GM10248 (cell line): ENCODE results near the gene USP35.

Source experiments
- CTCF ChIA-PET: fragments of 300-600 bp; sonication (Branson Sonifier 250); formaldehyde crosslinking; extraction: SDS; loops from one replicate; lab custom pipeline; 2021; ENCODE audit warnings: antibody characterized with exemption; lab: Yijun Ruan, JAX
- POLR2A ChIA-PET: fragments of 350-650 bp; sonication (Branson Sonifier 250); formaldehyde crosslinking; extraction: SDS; loops from one replicate; lab custom pipeline; 2020; ENCODE audit warnings: antibody characterized with exemption; lab: Yijun Ruan, JAX
- DNase-seq: peaks from one replicate; pipeline ENCODE4 v3.0.0; 2012; ENCODE audit errors: extremely low spot score
- TF ChIP-seq, protein P1 (sequence below): IDR thresholded peaks from 2 replicates; pipeline ENCODE4 v1.5.1; 2012; ENCODE audit warnings: mild to moderate bottlenecking, low read depth; ENCODE audit errors: extremely low read depth, missing control alignments, control extremely low read depth

USP35 gene

DNA sequence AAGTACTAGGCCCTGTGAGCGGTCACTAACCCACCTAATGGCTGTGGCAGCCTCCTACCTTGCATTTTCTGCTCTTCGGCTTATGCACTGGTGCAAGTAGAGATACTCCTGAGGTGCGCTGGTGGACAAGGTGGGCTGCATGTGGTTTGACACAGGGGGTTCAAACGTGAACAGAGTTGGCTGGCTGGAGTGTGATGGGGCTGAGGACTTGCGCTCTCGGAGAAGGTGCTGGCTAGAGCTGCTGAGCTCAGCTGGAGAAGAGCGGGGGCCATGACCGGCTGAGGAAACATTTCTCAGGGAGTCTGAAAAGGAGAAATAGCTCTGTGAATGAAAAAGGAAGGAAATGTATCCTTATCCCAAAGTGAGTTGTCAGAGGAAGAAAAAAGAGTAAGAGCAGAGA, 61.4 kb downstream of the USP35 start:
- TF ChIP-seq, protein P1, sequence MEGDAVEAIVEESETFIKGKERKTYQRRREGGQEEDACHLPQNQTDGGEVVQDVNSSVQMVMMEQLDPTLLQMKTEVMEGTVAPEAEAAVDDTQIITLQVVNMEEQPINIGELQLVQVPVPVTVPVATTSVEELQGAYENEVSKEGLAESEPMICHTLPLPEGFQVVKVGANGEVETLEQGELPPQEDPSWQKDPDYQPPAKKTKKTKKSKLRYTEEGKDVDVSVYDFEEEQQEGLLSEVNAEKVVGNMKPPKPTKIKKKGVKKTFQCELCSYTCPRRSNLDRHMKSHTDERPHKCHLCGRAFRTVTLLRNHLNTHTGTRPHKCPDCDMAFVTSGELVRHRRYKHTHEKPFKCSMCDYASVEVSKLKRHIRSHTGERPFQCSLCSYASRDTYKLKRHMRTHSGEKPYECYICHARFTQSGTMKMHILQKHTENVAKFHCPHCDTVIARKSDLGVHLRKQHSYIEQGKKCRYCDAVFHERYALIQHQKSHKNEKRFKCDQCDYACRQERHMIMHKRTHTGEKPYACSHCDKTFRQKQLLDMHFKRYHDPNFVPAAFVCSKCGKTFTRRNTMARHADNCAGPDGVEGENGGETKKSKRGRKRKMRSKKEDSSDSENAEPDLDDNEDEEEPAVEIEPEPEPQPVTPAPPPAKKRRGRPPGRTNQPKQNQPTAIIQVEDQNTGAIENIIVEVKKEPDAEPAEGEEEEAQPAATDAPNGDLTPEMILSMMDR = no peak
- CTCF ChIA-PET = interaction anchor here (1.2 to 1.4 kb wide), 2 partner anchors 13 to 15 kb away, joined by 3 to 4 read pairs; no protein-coding TSS in a partner anchor
- POLR2A ChIA-PET = no interaction called here
- DNase-seq = no peak

DNA sequence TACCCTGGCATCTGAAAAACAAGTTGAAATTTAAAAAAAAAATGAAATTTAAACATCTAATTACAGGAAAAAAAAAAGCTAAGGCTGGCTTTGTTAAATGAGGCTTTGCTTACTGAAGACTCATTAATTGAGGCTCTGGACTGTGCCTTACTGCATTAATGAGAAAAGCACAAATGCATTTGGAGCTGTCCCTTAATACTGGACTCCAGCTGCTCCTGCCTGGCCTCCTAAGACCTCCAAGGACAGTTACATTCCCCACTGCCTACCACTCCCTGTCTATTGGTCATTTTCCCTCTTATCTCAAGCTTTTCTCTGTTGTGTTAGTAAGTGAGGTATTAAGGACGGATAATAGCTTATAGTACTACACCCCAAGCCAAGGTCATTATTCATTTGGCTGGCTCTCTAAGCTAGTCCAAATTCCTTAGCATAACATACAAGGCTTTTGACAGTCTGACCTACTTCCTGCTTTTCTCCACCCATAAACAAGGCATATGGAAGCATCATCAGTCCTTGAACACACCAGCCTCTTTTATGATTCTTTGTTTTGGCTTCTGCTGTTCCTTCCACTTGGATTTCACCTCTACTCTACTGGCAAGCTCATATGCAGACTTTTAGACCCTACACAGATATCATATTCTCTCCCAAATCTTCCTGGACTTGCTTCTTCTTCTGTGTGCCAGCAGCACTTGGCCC, 62.5 kb downstream of the USP35 start:
- CTCF ChIA-PET = interaction anchor here (0.7 to 2.3 kb wide), 7 partner anchors 8 to 313 kb away, joined by 3 to 8 read pairs (median 5); no protein-coding TSS in a partner anchor
- no peak for DNase-seq
- POLR2A ChIA-PET = no interaction called here
- TF ChIP-seq, protein P1 = no peak

DNA sequence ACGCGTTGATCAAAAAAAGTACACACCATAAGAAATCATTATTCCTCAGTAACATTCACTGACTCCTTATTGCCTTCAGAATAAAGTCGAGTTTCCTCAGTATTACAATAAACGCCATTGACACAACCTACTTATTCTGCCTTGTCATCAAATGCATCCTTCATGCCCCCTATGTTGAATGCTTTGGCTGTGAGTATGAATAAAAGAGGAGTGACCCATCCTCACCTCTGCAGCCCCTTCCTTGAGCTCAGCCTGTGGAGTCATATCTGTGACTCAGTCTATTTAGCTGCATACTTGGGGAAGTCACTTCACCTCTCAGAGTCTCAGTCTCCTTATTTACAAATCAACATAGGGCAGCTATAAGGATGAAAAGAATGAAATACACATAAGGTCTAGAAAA, 65.1 kb downstream of the USP35 start:
- ChIA-PET POLR2A (no interaction called here), CTCF (interaction anchor here (1.3 kb wide), 1 partner anchor 208 kb away, joined by 4 read pairs; no protein-coding TSS in a partner anchor)
- DNase-seq = no peak
- TF ChIP-seq, protein P1 = no peak

DNA sequence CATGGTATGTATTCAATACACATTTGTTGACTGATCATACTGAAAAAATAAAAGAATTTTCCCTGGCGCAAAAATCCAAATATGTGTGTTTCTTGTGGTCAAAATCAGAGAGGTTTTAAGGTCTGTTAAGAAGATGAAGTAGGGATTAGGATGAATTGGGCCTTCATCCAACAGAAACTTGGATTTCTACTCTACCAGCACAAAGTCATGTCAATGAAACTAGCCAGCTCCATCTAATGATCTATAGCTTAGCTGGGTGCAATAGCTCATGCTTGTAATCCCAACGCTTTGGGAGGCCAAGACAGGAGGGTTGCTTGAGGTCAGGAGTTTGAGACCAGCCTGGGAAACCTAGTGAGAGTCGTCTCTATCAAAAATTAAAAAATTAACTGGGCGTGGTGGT, 65.5 kb downstream of the USP35 start:
- TF ChIP-seq, protein P1 = no peak
- no peak for DNase-seq
- ChIA-PET POLR2A (no interaction called here), CTCF (interaction anchor here (1.3 to 1.6 kb wide), 2 partner anchors 144 to 208 kb away, joined by 3 to 4 read pairs; no protein-coding TSS in a partner anchor)

DNA sequence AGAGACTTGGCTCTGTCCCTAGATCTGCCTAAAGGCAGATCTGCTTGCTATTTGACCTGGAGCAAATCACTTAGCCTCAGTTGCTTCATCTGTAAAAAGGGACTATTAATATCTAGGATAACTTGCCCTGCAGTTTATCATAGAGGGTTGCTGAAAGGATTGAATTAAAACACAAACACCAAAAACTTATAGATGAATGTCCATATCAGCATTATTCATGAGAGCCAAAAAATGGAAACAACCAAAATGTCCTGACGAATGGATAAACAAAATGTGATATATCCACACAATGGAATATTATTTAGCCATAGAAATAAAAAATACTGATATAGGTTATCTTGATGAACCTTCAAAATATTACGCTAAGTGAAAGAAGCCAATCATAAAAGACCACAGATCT, 67.2 kb downstream of the USP35 start:
- CTCF ChIA-PET = interaction anchor here (1.0 to 1.6 kb wide), 2 partner anchors 8 to 142 kb away, joined by 3 read pairs; no protein-coding TSS in a partner anchor
- TF ChIP-seq, protein P1 = no peak
- DNase-seq = no peak
- POLR2A ChIA-PET = no interaction called here

DNA sequence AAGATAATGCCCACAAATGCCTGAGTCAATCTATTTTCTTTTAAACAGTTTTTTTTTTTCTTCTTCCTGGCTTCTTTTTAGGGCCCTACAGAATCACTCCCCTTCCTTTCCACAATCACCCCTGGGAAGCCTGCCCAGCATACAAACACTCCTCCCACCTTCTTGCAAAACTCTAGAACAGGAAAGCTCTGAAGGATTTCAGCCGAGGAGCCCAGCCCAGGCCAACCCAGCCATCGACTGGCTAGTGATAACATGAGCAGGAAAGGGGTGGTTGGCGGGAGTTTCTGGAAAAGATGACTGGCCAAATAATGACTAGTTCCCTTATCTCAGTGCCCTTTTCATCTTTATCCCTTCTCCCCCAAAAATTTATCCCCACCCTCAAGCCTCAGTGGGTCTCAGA, 68.2 kb downstream of the USP35 start:
- ChIA-PET CTCF (interaction anchor here (1.0 kb wide), 1 partner anchor 9 kb away, joined by 3 read pairs; no protein-coding TSS in a partner anchor), POLR2A (no interaction called here)
- TF ChIP-seq, protein P1 = no peak
- DNase-seq = no peak
